Upper lobe of left lung (tissue), 6 donors: ENCODE measurements around the gene LMTK2. TPM values are rescaled to one million over a fixed set of nuclear protein-coding genes. Genes with fewer than 3 reads are reported as not detected.

Experiments
- ATAC-seq, 2 donors: fragments of 200-7000 bp; cut with Tn5 transposase; one replicate each; pipeline ENCODE4 v1.9.1; 2022; ENCODE audit warnings: mild to moderate bottlenecking in 2 of 2, moderate library complexity in 2 of 2; ENCODE audit not compliant: low FRiP score in 2 of 2
- DNase-seq, 2 donors: peaks; one replicate each; pipeline ENCODE4 v3.0.0-alpha.2; 2019 to 2020
- H3K27ac ChIP-seq, 4 donors: fragments of 200-600 bp; sonication (generic); one replicate each; pipeline ENCODE4 v1.5.1; 2016 to 2019
- H3K27me3 ChIP-seq, 4 donors: fragments of 200-600 bp; sonication (generic); one replicate each; pipeline ENCODE4 v1.5.1; 2017 to 2019
- H3K36me3 ChIP-seq, 4 donors: fragments of 200-600 bp; sonication (generic); one replicate each; pipeline ENCODE4 v1.5.1; 2016 to 2019
- H3K4me1 ChIP-seq, 4 donors: fragments of 200-600 bp; sonication (generic); one replicate each; pipeline ENCODE4 v1.5.1; 2018 to 2019
- H3K4me3 ChIP-seq, 4 donors: fragments of 200-600 bp; sonication (generic); one replicate each; pipeline ENCODE4 v1.5.1; 2017 to 2019; ENCODE audit warnings: mild to moderate bottlenecking in 2 of 4, moderate library complexity in 1 of 4
- H3K9me3 ChIP-seq, 4 donors: fragments of 200-600 bp; sonication (generic); one replicate each; pipeline ENCODE4 v1.5.1; 2018 to 2019
- CTCF ChIP-seq, 6 experiments: fragments of 450-650 bp in 4 of 6; fragments of 200-600 bp in 2 of 6; sonication (generic) in 2 of 6; IDR thresholded peaks; one replicate each; pipeline ENCODE4 v1.5.1; 2016 to 2019; ENCODE audit warnings: antibody characterized with exemption in 6 of 6
- EP300 ChIP-seq, 4 donors: sonication (generic); formaldehyde crosslinking; IDR thresholded peaks; one replicate each; pipeline ENCODE4 v1.5.1; 2017; ENCODE audit warnings: antibody characterized with exemption in 4 of 4, control low read depth in 2 of 4
- POLR2A ChIP-seq, 4 donors: fragments of 450-650 bp; IDR thresholded peaks; one replicate each; pipeline ENCODE4 v1.5.1; 2016 to 2017; ENCODE audit warnings: antibody characterized with exemption in 4 of 4, mild to moderate bottlenecking in 2 of 4
- POLR2AphosphoS5 ChIP-seq, 2 donors: sonication (generic); formaldehyde crosslinking; IDR thresholded peaks; one replicate each; pipeline ENCODE4 v1.5.1; 2017; ENCODE audit warnings: antibody characterized with exemption in 2 of 2
- WGBS, 2 donors: methylation state at CpG; one replicate each; pipeline ENCODE4 v1.1.5; 2017 to 2018; 5-methylcytosine and 5-hydroxymethylcytosine counted together
- total RNA-seq, 6 donors: library from RNA; depleted of rRNA in 4 of 6; stranded (reverse); fragments of >200 nt in 4 of 6; gene quantifications; one replicate each; pipeline versions ENCODE4 v1.1.0 to v1.2.1, GENCODE V29; 2016 to 2021
- donor health status: DM: no; HTN: no; CAD: no; lungs with moderate emphysema.
- donor health status: DM: no; HTN: yes; CAD: no; lungs with severe emphysema.

LMTK2 gene
- total RNA-seq, 6 donors from 2014 or later: 27.6 to 65.8 (median 37.5) TPM

DNA sequence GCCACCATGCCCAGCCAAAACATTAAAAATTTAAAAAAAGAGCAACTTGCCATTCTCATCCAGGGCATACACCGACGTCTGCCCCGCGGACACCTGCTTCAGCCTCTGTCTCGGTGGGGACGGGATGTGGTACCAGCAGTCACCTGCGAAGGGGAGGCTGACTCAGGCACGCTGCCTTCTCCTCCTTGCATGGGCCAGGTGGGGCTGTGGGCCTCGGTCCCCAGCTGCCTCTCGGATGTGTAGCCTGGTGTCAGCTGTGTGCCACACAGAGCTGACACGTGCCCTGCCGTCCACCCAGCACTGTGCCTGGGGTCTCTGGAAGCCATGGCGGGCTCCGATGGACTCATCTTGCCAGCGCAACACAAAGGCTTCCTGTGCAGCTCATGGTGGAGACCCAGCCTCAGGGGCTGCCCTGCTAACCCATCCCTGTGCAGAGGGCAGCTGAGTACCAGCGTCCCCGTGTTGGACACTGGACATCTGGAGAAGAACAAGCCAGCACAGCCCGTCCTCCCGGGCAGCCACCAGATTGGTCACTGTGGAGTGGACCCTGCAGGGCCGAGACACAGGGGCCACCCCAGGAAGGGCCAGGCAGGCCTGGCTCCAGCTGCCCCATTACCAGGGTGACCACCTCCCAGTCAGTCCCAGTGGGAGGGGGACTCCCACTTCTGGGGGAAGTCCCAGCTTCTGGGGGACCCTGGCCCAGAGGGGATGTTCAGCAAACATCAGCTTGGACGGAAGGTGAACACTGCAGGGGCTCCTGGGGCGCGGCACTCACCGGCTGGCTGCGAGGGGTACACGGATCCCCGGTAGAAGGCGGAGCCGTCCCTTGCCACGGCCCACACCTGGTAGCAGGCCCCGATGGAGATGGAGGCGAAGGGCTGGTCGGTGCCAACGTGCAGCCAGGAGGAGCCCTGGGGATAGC lies 115.2 kb downstream of the LMTK2 start:
- H3K36me3 ChIP-seq: peaks cover 2 to 85% (median 56%) of the 10 kb centered on the region in 4 donors
- ATAC-seq (peak in 1 of 2 donors; percentile 26), DNase-seq (no peak)
- H3K4me3 ChIP-seq: no peak overlapping the region
- H3K27me3 ChIP-seq: no peaks in the 10 kb centered on the region
- WGBS, 2 donors: 98 to 100% methylated on average over 11 to 34 of the region's 34 CpGs
- TF ChIP-seq POLR2A (IDR thresholded peaks at IDR 0.05) (no peak), POLR2AphosphoS5 (IDR thresholded peaks at IDR 0.05) (no peak), EP300 (IDR thresholded peaks at IDR 0.05) (no peak), CTCF (IDR thresholded peaks at IDR 0.05) (no peak)
- no peaks in the 10 kb centered on the region for H3K9me3 ChIP-seq
- no peaks in the 10 kb centered on the region for H3K4me1 ChIP-seq
- H3K27ac ChIP-seq: no peak overlapping the region

- DNase-seq (no peak), ATAC-seq (peak in 1 of 2 donors; percentile 6)
- H3K4me3 ChIP-seq: no peak overlapping the region
- peaks cover 0 to 85% (median 51%) of the 10 kb centered on the region in 4 donors for H3K36me3 ChIP-seq
- no peak overlapping the region for H3K27ac ChIP-seq
- WGBS, 2 donors: 93 to 95% methylated on average over 4 to 18 of the region's 30 CpGs
- H3K27me3 ChIP-seq: no peaks in the 10 kb centered on the region
- TF ChIP-seq POLR2A (IDR thresholded peaks at IDR 0.05) (no peak), POLR2AphosphoS5 (IDR thresholded peaks at IDR 0.05) (no peak), CTCF (IDR thresholded peaks at IDR 0.05) (no peak), EP300 (IDR thresholded peaks at IDR 0.05) (no peak)
- H3K4me1 ChIP-seq: no peaks in the 10 kb centered on the region
- H3K9me3 ChIP-seq: no peaks in the 10 kb centered on the region
Observed at GRCh38 chr7:98222533-98223195, 116.0 kb downstream of the LMTK2 start.

DNA sequence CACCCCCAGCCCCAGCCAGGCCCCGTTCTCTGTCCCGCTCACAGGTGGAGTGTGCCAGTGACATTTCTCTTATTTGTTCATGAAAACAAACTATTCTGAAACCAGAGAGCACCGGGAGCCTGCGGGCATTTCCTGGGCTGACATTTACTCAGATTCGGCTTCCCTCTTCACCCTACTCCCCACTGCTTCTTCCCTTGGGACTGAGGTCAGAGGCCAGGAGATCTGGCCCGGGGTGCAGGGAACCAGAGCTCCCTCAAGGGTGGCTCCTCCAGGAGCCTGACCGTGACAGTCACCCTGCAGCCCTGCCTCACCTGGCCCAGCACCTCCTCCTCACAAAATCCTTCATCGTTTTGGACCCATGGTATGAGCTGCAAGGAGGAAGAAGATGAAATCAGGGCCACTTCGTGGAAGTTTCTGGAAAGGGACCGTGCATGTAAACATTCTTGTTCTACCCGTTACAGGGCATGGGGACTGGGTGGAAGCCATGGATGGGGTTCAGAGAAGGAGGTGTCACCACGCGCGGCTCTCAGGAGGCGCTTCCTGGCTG lies 116.8 kb downstream of the LMTK2 start:
- H3K9me3 ChIP-seq: no peaks in the 10 kb centered on the region
- no peak overlapping the region for H3K27ac ChIP-seq
- ATAC-seq (no peak), DNase-seq (no peak)
- H3K4me1 ChIP-seq: no peaks in the 10 kb centered on the region
- TF ChIP-seq EP300 (IDR thresholded peaks at IDR 0.05) (no peak), POLR2A (IDR thresholded peaks at IDR 0.05) (no peak), POLR2AphosphoS5 (IDR thresholded peaks at IDR 0.05) (no peak), CTCF (IDR thresholded peaks at IDR 0.05) (no peak)
- H3K27me3 ChIP-seq: no peaks in the 10 kb centered on the region
- peaks cover 3 to 89% (median 53%) of the 10 kb centered on the region in 4 donors for H3K36me3 ChIP-seq
- WGBS, 2 donors: 76 to 90% methylated on average over 11 to 13 of the region's 15 CpGs
- no peak overlapping the region for H3K4me3 ChIP-seq

DNA sequence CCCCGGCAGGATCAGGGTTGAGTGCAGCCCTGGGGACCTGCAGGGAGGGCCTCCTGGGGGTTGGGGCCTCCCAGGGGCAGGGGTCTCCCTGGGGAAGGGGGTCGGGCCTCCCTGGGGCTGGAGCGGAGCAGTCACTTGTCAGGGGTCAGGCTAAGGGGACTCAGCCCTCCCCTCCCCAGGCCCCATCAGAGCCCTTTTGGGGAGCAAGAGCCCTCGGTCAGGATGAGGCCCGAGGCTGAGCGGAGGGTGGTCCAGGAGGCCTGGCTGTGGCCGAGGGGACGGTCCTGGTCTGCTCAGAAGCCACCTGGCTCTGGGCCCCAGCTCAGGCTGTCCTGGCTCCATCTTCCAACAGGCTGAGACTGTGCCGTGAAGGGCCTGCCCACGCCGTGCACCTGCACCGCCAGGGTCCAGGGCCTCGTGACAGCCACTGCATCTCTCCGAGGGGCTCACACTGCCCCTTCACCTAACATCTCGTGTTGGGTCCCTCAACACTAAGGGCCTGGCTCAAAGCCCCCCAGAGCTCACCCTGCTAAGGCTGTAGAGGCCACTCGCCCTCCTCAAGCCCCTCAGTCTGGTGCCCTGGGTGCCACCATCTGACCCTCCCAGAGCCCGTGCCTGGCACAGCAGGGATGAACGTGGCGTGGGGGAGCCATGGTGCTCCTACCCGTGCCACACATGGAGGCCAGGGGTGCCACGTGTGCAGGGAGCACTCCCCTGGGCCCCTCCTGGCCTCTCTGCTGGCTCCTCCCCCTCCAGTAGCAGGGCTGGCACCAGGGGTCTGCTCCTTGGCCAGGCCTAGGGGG lies 117.4 kb downstream of the LMTK2 start:
- peaks cover 3 to 95% (median 54%) of the 10 kb centered on the region in 4 donors for H3K36me3 ChIP-seq
- H3K4me1 ChIP-seq: no peaks in the 10 kb centered on the region
- ATAC-seq: peak in 1 of 2 donors; percentile 3
- TF ChIP-seq EP300 (IDR thresholded peaks at IDR 0.05): no peak
- TF ChIP-seq POLR2A (IDR thresholded peaks at IDR 0.05): no peak
- TF ChIP-seq POLR2AphosphoS5 (IDR thresholded peaks at IDR 0.05): no peak
- TF ChIP-seq CTCF (IDR thresholded peaks at IDR 0.05): no peak
- WGBS, 2 donors: 85 to 100% methylated on average over 2 to 19 of the region's 21 CpGs
- H3K4me3 ChIP-seq: no peak overlapping the region
- no peak for DNase-seq
- no peaks in the 10 kb centered on the region for H3K9me3 ChIP-seq
- no peaks in the 10 kb centered on the region for H3K27me3 ChIP-seq
- no peak overlapping the region for H3K27ac ChIP-seq
